ENCODE results near the gene PDCD5.

- no peak for TF ChIP-seq POLR2AphosphoS5 (IDR thresholded peaks at IDR 0.05; ENCODE audit: low read depth, low read length)
- no peak for TF ChIP-seq MAX (IDR thresholded peaks at IDR 0.05; ENCODE audit: low read depth)
- TF ChIP-seq GATA2 (CRISPR knock-in tag; IDR thresholded peaks at IDR 0.05) = no peak
- no peak for TF ChIP-seq EP300 (IDR thresholded peaks at IDR 0.05; ENCODE audit: borderline replicate concordance in 1 of 2, low read depth in 1 of 2, low read length in 1 of 2)
- TF ChIP-seq NFIC (IDR thresholded peaks at IDR 0.05; ENCODE audit: borderline replicate concordance) = no peak
- no peak for TF ChIP-seq CTCF (IDR thresholded peaks at IDR 0.05)
- TF ChIP-seq CHD2 (IDR thresholded peaks at IDR 0.05; ENCODE audit: low read length, partially characterized antibody) = no peak
These were observed 38.4 kb upstream of the PDCD5 start for GRCh38 chr19:32542477-32543108.
